Measurements from ENCODE around the gene PNLDC1. TPM values are rescaled to one million over a fixed set of nuclear protein-coding genes. Genes with fewer than 3 reads are reported as not detected.

The PNLDC1 gene
- total and polyA plus RNA-seq, 9 of the 15 experiments (the other 6 are each of a cell fraction or from before 2014, with no cell fraction given) = 0.12 TPM; not detected in 8

DNA sequence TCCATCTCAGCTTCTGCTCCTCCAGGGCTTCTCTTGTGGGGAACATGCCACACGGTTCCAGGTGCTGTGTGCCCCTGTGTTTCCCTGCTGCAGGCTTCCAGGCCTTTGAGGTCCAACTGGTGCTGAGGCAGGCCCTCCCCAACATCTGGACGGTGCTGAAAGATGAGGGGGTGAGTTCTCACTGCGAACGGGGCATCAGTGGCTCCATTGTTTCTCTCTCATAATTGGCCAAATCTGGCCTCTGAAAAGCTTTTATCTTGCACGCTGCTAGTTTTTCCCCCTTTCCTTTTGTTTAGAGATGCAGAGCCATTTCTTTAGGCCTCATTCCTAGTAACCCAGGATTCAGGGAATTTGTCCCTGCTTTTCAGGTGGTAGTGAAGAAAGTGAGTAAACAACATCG lies 8.6 kb downstream of the PNLDC1 start:
- Histone ChIP-seq H3K27ac (ENCODE audit: extremely low read depth, low read depth, low read length) (no peak overlapping the region), H2AFZ (ENCODE audit: low read depth, low read length) (no peak overlapping the region), H4K20me1 (replicated peaks; ENCODE audit: control insufficient read depth, insufficient read depth, low read length) (no peaks in the 10 kb centered on the region), H3K9me1 (ENCODE audit: control insufficient read depth, insufficient read depth, low read length) (no peaks in the 10 kb centered on the region), H3K4me3 (no peak overlapping the region), H3K4me2 (ENCODE audit: insufficient read depth, low read length) (no peak overlapping the region), H3K4me1 (replicated peaks in 1 of 2; ENCODE audit: control insufficient read depth in 2 of 2, insufficient read depth in 2 of 2, low read length in 2 of 2) (peaks cover 0 to 16% of the 10 kb centered on the region in 2 experiments; a peak in 4 of 5 replicates), H3K36me3 (ENCODE audit: control insufficient read depth, insufficient read depth, low read length) (no peaks in the 10 kb centered on the region), H3K9me3 (replicated peaks; ENCODE audit: control insufficient read depth, insufficient read depth, low read depth, low read length) (no peaks in the 10 kb centered on the region), H3K79me2 (ENCODE audit: control insufficient read depth, insufficient read depth, low read length) (no peaks in the 10 kb centered on the region), H3K9ac (ENCODE audit: insufficient read depth in 1 of 2, low read depth in 2 of 2, low read length in 2 of 2) (no peak overlapping the region), H3K27me3 (ENCODE audit: control insufficient read depth in 2 of 2, insufficient read depth in 2 of 2, low read length in 2 of 2) (peaks cover 23 to 46% of the 10 kb centered on the region in 2 experiments; a peak in 4 of 5 replicates)
- POLR2A ChIA-PET = interaction anchor here (0.5 kb wide), 1 partner anchor 10 kb away, joined by 3 read pairs; no protein-coding TSS in a partner anchor
- 25% methylated on average over 6 of the region's 6 CpGs for WGBS (ENCODE audit: insufficient coverage, low coverage, missing lambda C conversion rate)
- in situ Hi-C loops (cut with MboI) = no loop called here
- DNase-seq (ENCODE audit: extremely low read depth in 1 of 4, low spot score in 3 of 4) = no peak
- intact Hi-C loops (cut with micrococcal nuclease) = no loop called here
- ATAC-seq = no peak
- CTCF ChIA-PET (ENCODE audit: low intra/inter-chr PET ratio) = no interaction called here
- BruUV-seq (replicated peaks) = no TSS peak
- FAIRE-seq = no peak
- no peak for TF ChIP-seq ZNF584 (CRISPR knock-in tag; IDR thresholded peaks at IDR 0.05; ENCODE audit: low read depth)
- TF ChIP-seq HMGN3 (IDR thresholded peaks at IDR 0.05; ENCODE audit: borderline replicate concordance, extremely low read depth, insufficient read length, low read depth, low read length) = no peak
- TF ChIP-seq RFX1 (IDR thresholded peaks at IDR 0.05) = no peak
- no peak for TF ChIP-seq SMAD3 (CRISPR knock-in tag; conservative IDR thresholded peaks at IDR 0.05)
- TF ChIP-seq POLR2AphosphoS5 (IDR thresholded peaks at IDR 0.05; ENCODE audit: control insufficient read depth, insufficient read depth, low read depth, low read length) = no peak
- no peak for TF ChIP-seq ADNP (tag; IDR thresholded peaks at IDR 0.05)
- no peak for TF ChIP-seq CBFA2T2 (conservative IDR thresholded peaks at IDR 0.05)
- no peak for TF ChIP-seq ZNF408 (CRISPR knock-in tag; IDR thresholded peaks at IDR 0.05; ENCODE audit: low read depth)
- TF ChIP-seq ZFPM2 (CRISPR knock-in tag; IDR thresholded peaks at IDR 0.05) = no peak
- no peak for TF ChIP-seq ZNF165 (CRISPR knock-in tag; IDR thresholded peaks at IDR 0.05; ENCODE audit: borderline replicate concordance)
